ENCODE data around the gene PLEKHF1.
"Not testable (repeated sequence)": the region's sequence is repeated elsewhere in the genome, so short reads cannot be mapped to it uniquely, and the experiment has no call there.

Gene PLEKHF1

GRCh38 chr19:29665826-29666577 lies 741 bp downstream of the PLEKHF1 start:
- DNase-seq = no peak

GRCh38 chr19:29666578-29667386 lies 1.5 kb downstream of the PLEKHF1 start:
- no peak for DNase-seq

- no peak for DNase-seq
Measured at GRCh38 chr19:29667387-29667783, 2.1 kb downstream of the PLEKHF1 start.

- DNase-seq = no peak
Measured at GRCh38 chr19:29667901-29668341, 2.7 kb downstream of the PLEKHF1 start.

- DNase-seq = no peak
Measured at GRCh38 chr19:29668746-29669609, 3.7 kb downstream of the PLEKHF1 start.

- DNase-seq = no peak
Measured at GRCh38 chr19:29670255-29670654, 5.0 kb downstream of the PLEKHF1 start.

- DNase-seq = not testable (repeated sequence)
Measured at GRCh38 chr19:29671026-29671392, 5.7 kb downstream of the PLEKHF1 start.

- no peak for DNase-seq
Measured at GRCh38 chr19:29671393-29672160, 6.3 kb downstream of the PLEKHF1 start.

- no peak for DNase-seq
Measured at GRCh38 chr19:29672319-29672932, 7.2 kb downstream of the PLEKHF1 start.

- DNase-seq = no peak
Measured at GRCh38 chr19:29672933-29673336, 7.7 kb downstream of the PLEKHF1 start.

GRCh38 chr19:29673451-29674371 lies 8.4 kb downstream of the PLEKHF1 start:
- DNase-seq = no peak

- no peak for DNase-seq
Measured at GRCh38 chr19:29674374-29675119, 9.3 kb downstream of the PLEKHF1 start.

GRCh38 chr19:29675120-29675649 lies 9.9 kb downstream of the PLEKHF1 start:
- no peak for DNase-seq

GRCh38 chr19:29675650-29676186 lies 10.5 kb downstream of the PLEKHF1 start:
- DNase-seq = no peak

GRCh38 chr19:29676586-29676985 lies 11.3 kb downstream of the PLEKHF1 start:
- DNase-seq = no peak

GRCh38 chr19:29677001-29677817 lies 11.9 kb downstream of the PLEKHF1 start:
- no peak for DNase-seq

- DNase-seq = no peak
Measured at GRCh38 chr19:29678484-29679106, 13.3 kb downstream of the PLEKHF1 start.

- no peak for DNase-seq
Measured at GRCh38 chr19:29679598-29680210, 14.4 kb downstream of the PLEKHF1 start.
